ENCODE measurements around the gene EP400.

EP400 gene

GRCh38 chr12:132021031-132021871, 71.5 kb downstream of the EP400 start:
- Histone ChIP-seq H3K27ac (ENCODE audit: low read length) (no peak overlapping the region), H3K4me3 (ENCODE audit: low read length) (no peak overlapping the region), H3K4me1 (ENCODE audit: insufficient read depth, low read length) (no peaks in the 10 kb centered on the region), H3K9me3 (ENCODE audit: insufficient read depth, low read depth, low read length) (no peaks in the 10 kb centered on the region), H3K27me3 (ENCODE audit: insufficient read depth, low read length) (no peaks in the 10 kb centered on the region), H3K9ac (ENCODE audit: low read depth, low read length) (no peak overlapping the region), H3K36me3 (ENCODE audit: insufficient read depth, low read depth, low read length) (peaks cover 94% of the 10 kb centered on the region)

DNA sequence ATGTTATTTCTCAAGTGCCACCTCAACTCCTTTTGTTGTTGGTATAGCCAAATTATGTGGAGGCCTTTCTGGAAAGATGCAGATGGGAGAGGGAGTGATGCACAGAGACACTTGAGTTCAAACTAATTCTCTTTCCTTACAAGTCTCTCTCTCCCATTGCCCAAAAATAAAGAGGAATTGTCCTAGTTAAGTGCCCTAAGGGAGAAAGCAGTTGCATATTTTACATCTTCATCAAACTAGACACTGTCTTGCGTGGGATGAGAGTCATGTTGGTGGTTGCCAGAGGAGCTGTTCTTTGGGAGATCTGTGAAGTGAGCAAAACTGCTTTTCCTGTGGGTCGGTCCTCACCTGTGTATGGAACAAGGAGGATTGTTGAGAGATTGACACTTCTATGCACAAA, 72.2 kb downstream of the EP400 start:
- Histone ChIP-seq H3K9ac (ENCODE audit: low read depth, low read length) (no peak overlapping the region), H3K9me3 (ENCODE audit: insufficient read depth, low read depth, low read length) (no peaks in the 10 kb centered on the region), H3K27me3 (ENCODE audit: insufficient read depth, low read length) (no peaks in the 10 kb centered on the region), H3K27ac (ENCODE audit: low read length) (no peak overlapping the region), H3K4me1 (ENCODE audit: insufficient read depth, low read length) (no peaks in the 10 kb centered on the region), H3K4me3 (ENCODE audit: low read length) (no peak overlapping the region), H3K36me3 (ENCODE audit: insufficient read depth, low read depth, low read length) (peaks cover 96% of the 10 kb centered on the region)

DNA sequence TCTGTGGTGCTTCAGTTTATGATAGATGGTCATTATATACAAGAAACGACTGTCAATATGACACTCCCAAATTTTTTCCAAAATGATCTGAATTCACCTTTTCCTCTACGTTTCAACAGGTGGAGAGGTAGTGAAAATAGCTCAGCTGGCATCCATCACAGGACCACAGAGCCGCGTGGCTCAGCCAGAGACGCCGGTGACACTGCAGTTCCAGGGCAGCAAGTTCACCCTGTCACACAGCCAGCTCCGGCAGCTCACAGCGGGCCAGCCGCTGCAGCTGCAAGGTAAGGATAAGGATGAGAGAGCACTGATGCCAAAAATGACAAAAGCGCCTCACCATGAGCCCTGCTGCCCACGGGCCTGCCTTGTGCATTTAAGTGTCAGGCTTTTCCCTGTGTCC, 73.9 kb downstream of the EP400 start:
- Histone ChIP-seq H3K27me3 (ENCODE audit: insufficient read depth, low read length) (no peaks in the 10 kb centered on the region), H3K4me3 (ENCODE audit: low read length) (no peak overlapping the region), H3K36me3 (ENCODE audit: insufficient read depth, low read depth, low read length) (peaks cover 96% of the 10 kb centered on the region), H3K27ac (ENCODE audit: low read length) (no peak overlapping the region), H3K4me1 (ENCODE audit: insufficient read depth, low read length) (no peaks in the 10 kb centered on the region), H3K9me3 (ENCODE audit: insufficient read depth, low read depth, low read length) (no peaks in the 10 kb centered on the region), H3K9ac (ENCODE audit: low read depth, low read length) (no peak overlapping the region)

DNA sequence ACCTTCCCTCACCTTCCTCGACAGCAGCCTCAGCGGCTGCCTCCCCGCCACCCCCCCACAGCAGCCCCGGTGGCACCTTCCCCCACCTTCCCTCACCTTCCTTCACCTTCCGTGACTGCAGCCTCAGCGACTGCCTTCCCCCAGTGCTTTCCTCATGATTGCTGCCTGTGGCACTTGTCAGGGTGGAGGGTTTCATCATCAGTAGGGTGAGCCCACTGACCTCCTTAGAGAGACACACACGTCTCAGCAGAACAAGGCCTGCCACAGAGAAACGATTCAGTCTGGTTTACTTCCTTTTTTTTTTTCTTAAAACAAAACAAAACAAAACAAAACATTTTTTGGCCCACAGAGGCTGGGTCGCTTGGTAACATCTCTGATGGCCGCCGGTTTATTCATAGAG, 75.0 kb downstream of the EP400 start:
- Histone ChIP-seq H3K36me3 (ENCODE audit: insufficient read depth, low read depth, low read length) (peaks cover 96% of the 10 kb centered on the region), H3K9me3 (ENCODE audit: insufficient read depth, low read depth, low read length) (no peaks in the 10 kb centered on the region), H3K9ac (ENCODE audit: low read depth, low read length) (no peak overlapping the region), H3K27ac (ENCODE audit: low read length) (no peak overlapping the region), H3K4me1 (ENCODE audit: insufficient read depth, low read length) (no peaks in the 10 kb centered on the region), H3K27me3 (ENCODE audit: insufficient read depth, low read length) (no peaks in the 10 kb centered on the region), H3K4me3 (ENCODE audit: low read length) (no peak overlapping the region)

- no peak overlapping the region for H3K27ac ChIP-seq (ENCODE audit: low read length)
- no peaks in the 10 kb centered on the region for H3K9me3 ChIP-seq (ENCODE audit: insufficient read depth, low read depth, low read length)
- no peak overlapping the region for H3K9ac ChIP-seq (ENCODE audit: low read depth, low read length)
- peaks cover 96% of the 10 kb centered on the region for H3K36me3 ChIP-seq (ENCODE audit: insufficient read depth, low read depth, low read length)
- no peak overlapping the region for H3K4me3 ChIP-seq (ENCODE audit: low read length)
- no peaks in the 10 kb centered on the region for H3K27me3 ChIP-seq (ENCODE audit: insufficient read depth, low read length)
- no peaks in the 10 kb centered on the region for H3K4me1 ChIP-seq (ENCODE audit: insufficient read depth, low read length)
Measured at GRCh38 chr12:132025526-132025925, 75.8 kb downstream of the EP400 start.

- Histone ChIP-seq H3K4me1 (ENCODE audit: insufficient read depth, low read length) (no peaks in the 10 kb centered on the region), H3K9ac (ENCODE audit: low read depth, low read length) (no peak overlapping the region), H3K4me3 (ENCODE audit: low read length) (no peak overlapping the region), H3K27me3 (ENCODE audit: insufficient read depth, low read length) (no peaks in the 10 kb centered on the region), H3K9me3 (ENCODE audit: insufficient read depth, low read depth, low read length) (no peaks in the 10 kb centered on the region), H3K27ac (ENCODE audit: low read length) (no peak overlapping the region), H3K36me3 (ENCODE audit: insufficient read depth, low read depth, low read length) (peaks cover 99% of the 10 kb centered on the region)
Measured at GRCh38 chr12:132026061-132026795, 76.5 kb downstream of the EP400 start.

- H3K4me1 ChIP-seq (ENCODE audit: insufficient read depth, low read length), result no peaks in the 10 kb centered on the region
- no peak overlapping the region for H3K27ac ChIP-seq (ENCODE audit: low read length)
- H3K27me3 ChIP-seq (ENCODE audit: insufficient read depth, low read length), result no peaks in the 10 kb centered on the region
- H3K4me3 ChIP-seq (ENCODE audit: low read length), result no peak overlapping the region
- H3K9ac ChIP-seq (ENCODE audit: low read depth, low read length), result no peak overlapping the region
- peaks cover 98% of the 10 kb centered on the region for H3K36me3 ChIP-seq (ENCODE audit: insufficient read depth, low read depth, low read length)
- H3K9me3 ChIP-seq (ENCODE audit: insufficient read depth, low read depth, low read length), result no peaks in the 10 kb centered on the region
Measured at GRCh38 chr12:132026796-132027500, 77.2 kb downstream of the EP400 start.

DNA sequence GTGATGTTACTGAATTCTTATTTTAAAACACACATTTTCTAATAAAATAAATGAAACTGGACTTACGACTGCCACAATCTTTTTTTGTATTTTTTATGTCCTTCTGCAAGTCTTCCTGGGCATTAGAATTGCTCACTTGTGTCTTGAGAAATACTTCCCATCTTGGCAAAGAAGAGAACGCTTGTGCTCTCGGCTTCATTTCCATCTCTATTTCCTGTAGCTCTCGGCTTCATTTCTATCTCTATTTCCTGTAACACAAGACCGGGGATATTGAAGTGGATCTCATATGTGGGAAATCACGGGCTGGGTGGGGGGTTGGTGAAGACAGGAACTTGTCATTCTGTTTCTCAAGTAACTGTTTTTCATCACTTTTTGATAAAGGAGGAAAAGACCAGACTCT, 77.9 kb downstream of the EP400 start:
- H3K4me3 ChIP-seq (ENCODE audit: low read length), result no peak overlapping the region
- H3K9ac ChIP-seq (ENCODE audit: low read depth, low read length), result no peak overlapping the region
- no peaks in the 10 kb centered on the region for H3K9me3 ChIP-seq (ENCODE audit: insufficient read depth, low read depth, low read length)
- H3K27ac ChIP-seq (ENCODE audit: low read length), result no peak overlapping the region
- H3K36me3 ChIP-seq (ENCODE audit: insufficient read depth, low read depth, low read length), result peaks cover 98% of the 10 kb centered on the region
- no peaks in the 10 kb centered on the region for H3K27me3 ChIP-seq (ENCODE audit: insufficient read depth, low read length)
- no peaks in the 10 kb centered on the region for H3K4me1 ChIP-seq (ENCODE audit: insufficient read depth, low read length)

- H3K9me3 ChIP-seq (ENCODE audit: insufficient read depth, low read depth, low read length), result no peaks in the 10 kb centered on the region
- no peak overlapping the region for H3K4me3 ChIP-seq (ENCODE audit: low read length)
- no peaks in the 10 kb centered on the region for H3K27me3 ChIP-seq (ENCODE audit: insufficient read depth, low read length)
- no peaks in the 10 kb centered on the region for H3K4me1 ChIP-seq (ENCODE audit: insufficient read depth, low read length)
- peaks cover 98% of the 10 kb centered on the region for H3K36me3 ChIP-seq (ENCODE audit: insufficient read depth, low read depth, low read length)
- no peak overlapping the region for H3K27ac ChIP-seq (ENCODE audit: low read length)
- no peak overlapping the region for H3K9ac ChIP-seq (ENCODE audit: low read depth, low read length)
Measured at GRCh38 chr12:132028111-132028510, 78.4 kb downstream of the EP400 start.

DNA sequence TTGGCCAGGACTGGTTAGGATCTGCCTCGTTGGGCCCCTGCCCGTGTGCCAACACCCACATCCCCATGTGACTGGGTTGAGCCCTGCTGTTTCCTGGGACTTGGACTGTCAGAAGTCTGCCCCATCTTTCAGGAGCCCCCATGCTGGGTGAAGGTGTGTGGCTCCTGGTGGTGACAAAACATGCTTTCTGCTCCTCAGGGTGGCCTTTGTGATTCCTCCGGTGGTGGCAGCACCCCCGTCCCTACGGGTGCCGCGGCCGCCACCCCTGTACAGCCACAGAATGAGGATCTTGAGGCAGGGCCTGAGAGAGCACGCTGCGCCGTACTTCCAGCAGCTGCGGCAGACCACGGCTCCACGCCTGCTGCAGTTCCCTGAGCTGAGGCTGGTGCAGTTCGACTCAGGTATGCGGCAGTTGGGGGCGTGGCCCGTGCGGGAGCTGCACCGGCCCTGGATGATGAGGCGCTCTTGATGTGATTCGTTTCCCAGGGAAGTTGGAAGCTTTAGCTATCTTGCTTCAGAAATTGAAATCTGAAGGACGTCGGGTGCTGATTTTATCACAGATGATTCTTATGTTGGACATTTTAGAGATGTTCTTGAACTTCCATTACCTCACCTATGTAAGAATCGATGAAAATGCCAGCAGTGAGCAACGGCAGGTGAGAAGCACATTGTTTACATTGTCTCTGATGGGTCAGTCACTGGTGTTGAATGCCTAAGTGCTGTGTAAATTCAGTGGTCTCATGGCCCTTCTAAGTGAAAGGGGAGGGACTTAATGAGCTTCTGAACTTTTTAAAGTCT, 80.0 kb downstream of the EP400 start:
- Histone ChIP-seq H3K36me3 (ENCODE audit: insufficient read depth, low read depth, low read length) (peaks cover 99% of the 10 kb centered on the region), H3K4me1 (ENCODE audit: insufficient read depth, low read length) (no peaks in the 10 kb centered on the region), H3K9me3 (ENCODE audit: insufficient read depth, low read depth, low read length) (no peaks in the 10 kb centered on the region), H3K27me3 (ENCODE audit: insufficient read depth, low read length) (no peaks in the 10 kb centered on the region), H3K4me3 (ENCODE audit: low read length) (no peak overlapping the region), H3K27ac (ENCODE audit: low read length) (no peak overlapping the region), H3K9ac (ENCODE audit: low read depth, low read length) (no peak overlapping the region)

DNA sequence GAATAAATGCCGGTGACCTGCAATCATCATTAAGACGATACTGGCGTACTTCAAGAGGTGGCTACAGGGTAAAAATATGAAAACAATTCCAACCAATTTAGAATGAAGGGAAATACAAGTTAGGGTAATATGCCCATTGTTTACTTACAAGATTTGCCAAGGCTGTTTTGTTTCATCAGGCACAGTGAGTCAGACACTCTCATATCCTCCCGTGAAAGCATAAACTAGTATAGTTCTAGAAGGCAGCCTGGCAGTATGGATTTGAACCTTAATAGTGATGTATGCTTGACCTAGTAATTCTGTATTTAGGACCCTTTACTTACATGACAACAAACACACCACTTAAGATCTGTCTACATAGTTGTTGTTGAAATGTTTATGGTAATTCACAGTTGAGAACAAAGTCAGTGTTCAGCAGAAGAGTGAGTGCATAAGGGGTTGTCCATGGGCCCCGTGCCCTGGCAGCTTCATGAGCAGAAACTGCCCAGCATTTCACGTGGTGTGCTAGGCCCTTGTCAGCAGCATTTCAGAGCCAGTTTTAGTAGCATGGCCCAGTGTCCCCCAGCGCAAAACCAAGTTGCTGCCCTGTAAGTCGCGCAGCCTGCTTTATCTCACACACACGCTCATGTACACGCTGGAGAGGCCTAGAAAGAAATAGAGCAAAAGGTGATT, 80.8 kb downstream of the EP400 start:
- H3K9ac ChIP-seq (ENCODE audit: low read depth, low read length), result no peak overlapping the region
- H3K9me3 ChIP-seq (ENCODE audit: insufficient read depth, low read depth, low read length), result no peaks in the 10 kb centered on the region
- no peak overlapping the region for H3K27ac ChIP-seq (ENCODE audit: low read length)
- no peak overlapping the region for H3K4me3 ChIP-seq (ENCODE audit: low read length)
- no peaks in the 10 kb centered on the region for H3K27me3 ChIP-seq (ENCODE audit: insufficient read depth, low read length)
- H3K36me3 ChIP-seq (ENCODE audit: insufficient read depth, low read depth, low read length), result peaks cover 99% of the 10 kb centered on the region
- no peaks in the 10 kb centered on the region for H3K4me1 ChIP-seq (ENCODE audit: insufficient read depth, low read length)
